Thymus (tissue), 11 donors: Measurements from ENCODE around the gene SIKE1. TPM values are rescaled to one million over a fixed set of nuclear protein-coding genes. Genes with fewer than 3 reads are reported as not detected.
"Not testable (repeated sequence)": the region's sequence is repeated elsewhere in the genome, so short reads cannot be mapped to it uniquely, and the experiment has no call there.

Source experiments
- DNase-seq, 9 donors: peaks; one replicate each; pipeline ENCODE4 v3.0.0-alpha.2; 2013; ENCODE audit warnings: low spot score in 9 of 9, low read depth in 6 of 9, missing footprints in 1 of 9
- H3K27ac ChIP-seq, 2 donors: one replicate each; pipeline ENCODE4 v1.5.1; 2013; ENCODE audit warnings: control low read depth in 1 of 2, low read depth in 1 of 2, low read length in 1 of 2, mild to moderate bottlenecking in 1 of 2, moderate library complexity in 1 of 2
- H3K27me3 ChIP-seq, 2 donors: one replicate each; pipeline ENCODE4 v1.5.1; 2013; ENCODE audit warnings: low read length in 1 of 2; ENCODE audit not compliant: control insufficient read depth in 2 of 2, insufficient read depth in 1 of 2
- H3K36me3 ChIP-seq, 2 donors: one replicate each; pipeline ENCODE4 v1.5.1; 2013; ENCODE audit warnings: low read length in 1 of 2, mild to moderate bottlenecking in 1 of 2, moderate library complexity in 1 of 2; ENCODE audit not compliant: control insufficient read depth in 2 of 2, insufficient read depth in 2 of 2
- H3K4me1 ChIP-seq, 2 donors: one replicate each; pipeline ENCODE4 v1.5.1; 2013; ENCODE audit warnings: low read length in 2 of 2; ENCODE audit not compliant: control insufficient read depth in 2 of 2, insufficient read depth in 2 of 2
- H3K4me3 ChIP-seq, 2 donors: one replicate each; pipeline ENCODE4 v1.5.1; 2013; ENCODE audit warnings: low read length in 2 of 2, control low read depth in 1 of 2, mild to moderate bottlenecking in 1 of 2
- H3K9me3 ChIP-seq, 2 donors: one replicate each; pipeline ENCODE4 v1.5.1; 2013; ENCODE audit warnings: low read length in 1 of 2, mild to moderate bottlenecking in 1 of 2; ENCODE audit not compliant: control insufficient read depth in 2 of 2, insufficient read depth in 1 of 2
- WGBS: extraction: QIAGEN DNeasy Blood & Tissue Kit; methylation state at CpG from one replicate; pipeline ENCODE4 v1.1.7; 2013; 5-methylcytosine and 5-hydroxymethylcytosine counted together
- polyA plus RNA-seq: library from polyadenylated mRNA; stranded (reverse); fragments of 200-250 nt; gene quantifications from one replicate; pipeline ENCODE4 v1.2.3, GENCODE V29; 2013
- total RNA-seq: library from RNA; stranded (reverse); fragments of 120-200 nt; gene quantifications from one replicate; pipeline ENCODE4 v1.2.4, GENCODE V29; 2013
- donor health status: healthy.

Gene SIKE1
- total and polyA plus RNA-seq, 2 donors: 26.6 to 45.6 TPM

DNA sequence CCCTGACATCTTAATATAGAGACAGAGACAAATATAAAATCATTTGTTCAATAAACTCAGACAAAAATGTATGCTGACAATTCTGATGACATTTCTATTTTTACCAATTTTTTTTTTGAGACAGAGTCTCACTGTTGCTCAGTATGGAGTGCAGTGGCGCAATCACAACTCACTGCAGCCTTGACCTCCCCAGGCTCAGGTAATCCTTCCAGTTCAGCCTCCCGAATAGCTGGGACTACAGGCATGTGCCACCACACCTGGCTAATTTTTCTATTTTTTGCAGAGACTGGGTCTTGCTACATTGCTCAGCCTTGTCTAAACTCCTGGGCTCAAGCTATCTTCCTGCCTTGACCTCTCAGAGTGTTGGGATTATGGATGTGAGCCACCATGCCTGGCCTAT, 13.6 kb upstream of the SIKE1 start:
- Histone ChIP-seq H3K4me3 (no peak overlapping the region), H3K27ac (no peak overlapping the region), H3K9me3 (no peaks in the 10 kb centered on the region), H3K36me3 (no peaks in the 10 kb centered on the region), H3K27me3 (no peaks in the 10 kb centered on the region), H3K4me1 (no peaks in the 10 kb centered on the region)
- DNase-seq: no peak
- WGBS: 98% methylated on average over 2 of the region's 2 CpGs

GRCh38 chr1:114790581-114790980, 10.1 kb upstream of the SIKE1 start:
- not testable (repeated sequence) for H3K27ac ChIP-seq, DNase-seq, H3K4me1 ChIP-seq, H3K36me3 ChIP-seq, H3K4me3 ChIP-seq, H3K27me3 ChIP-seq, H3K9me3 ChIP-seq
- WGBS: 95% methylated on average over 24 of the region's 25 CpGs

DNA sequence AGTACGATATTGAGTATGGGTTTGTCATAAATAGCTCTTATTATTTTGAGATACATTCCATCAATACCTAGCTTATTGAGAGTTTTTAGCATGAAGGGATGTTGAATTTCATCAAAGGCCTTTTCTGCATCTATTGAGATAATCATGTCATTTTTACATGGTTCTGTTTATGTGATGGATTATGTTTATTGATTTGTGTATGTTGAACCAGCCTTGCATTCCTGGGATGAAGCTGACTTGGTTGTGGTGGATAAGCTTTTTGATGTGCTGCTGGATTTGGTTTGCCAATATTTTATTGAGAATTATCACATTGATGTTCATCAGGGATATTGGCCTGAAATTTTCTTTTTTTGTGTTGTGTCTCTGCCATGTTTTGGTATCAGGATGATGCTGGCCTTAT, 6.0 kb upstream of the SIKE1 start:
- H3K4me3 ChIP-seq, H3K27ac ChIP-seq, H3K27me3 ChIP-seq, H3K9me3 ChIP-seq, H3K4me1 ChIP-seq, DNase-seq, H3K36me3 ChIP-seq: not testable (repeated sequence)
- WGBS: 95% methylated on average over 1 of the region's 1 CpG

DNA sequence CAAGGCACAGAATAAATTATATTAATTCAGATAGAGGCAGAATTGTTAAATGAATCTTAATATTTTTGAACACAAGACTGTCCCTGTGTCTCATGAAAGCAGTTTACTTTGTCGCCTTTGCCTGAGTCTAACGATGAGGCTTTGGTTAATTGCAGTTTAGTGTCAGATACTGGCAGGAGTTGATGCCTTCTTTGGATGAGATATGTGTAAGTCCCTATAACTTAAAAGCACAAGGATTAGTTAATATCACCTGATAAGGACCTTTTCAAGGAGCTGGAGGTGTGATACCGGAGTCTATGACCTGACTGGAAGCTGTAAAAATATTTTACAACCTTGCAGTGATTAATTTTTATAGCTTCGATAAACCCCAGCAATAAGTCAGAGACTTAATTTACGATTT, 2.0 kb upstream of the SIKE1 start:
- Histone ChIP-seq H3K4me3 (no peak overlapping the region), H3K27me3 (peaks cover 2 to 5% of the 10 kb centered on the region in 2 donors), H3K4me1 (peaks cover 0 to 5% of the 10 kb centered on the region in 2 donors), H3K9me3 (peaks cover 0 to 7% of the 10 kb centered on the region in 2 donors), H3K36me3 (peaks cover 3 to 10% of the 10 kb centered on the region in 2 donors), H3K27ac (no peak overlapping the region)
- WGBS: 95% methylated on average over 5 of the region's 5 CpGs
- no peak for DNase-seq

DNA sequence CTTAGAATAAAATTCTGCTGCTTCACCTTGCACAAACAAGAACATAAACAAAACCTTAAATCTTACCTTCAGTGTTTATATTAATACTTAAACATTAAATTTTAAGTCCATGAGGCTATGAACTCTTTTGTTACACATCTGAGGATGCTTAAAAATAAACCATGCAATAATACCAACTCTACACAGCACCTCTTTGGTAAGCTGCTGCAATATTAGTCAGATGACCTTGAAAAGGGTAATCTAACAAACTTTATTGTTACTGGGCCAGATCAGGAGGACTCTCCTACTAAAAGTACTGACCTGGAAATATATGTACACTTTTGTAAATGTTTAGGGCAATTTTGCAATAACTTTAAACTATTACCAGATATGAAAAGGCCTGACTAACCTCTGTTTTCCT, 763 bp downstream of the SIKE1 start:
- no peak for DNase-seq
- peaks cover 0 to 7% of the 10 kb centered on the region in 2 donors for H3K9me3 ChIP-seq
- H3K4me1 ChIP-seq: peaks cover 0 to 5% of the 10 kb centered on the region in 2 donors
- peak overlapping the region; percentile 90 to 98 for H3K4me3 ChIP-seq
- peak overlapping the region; percentile 59 to 94 for H3K27ac ChIP-seq
- H3K27me3 ChIP-seq: peaks cover 2 to 5% of the 10 kb centered on the region in 2 donors
- H3K36me3 ChIP-seq: peaks cover 7 to 18% of the 10 kb centered on the region in 2 donors

GRCh38 chr1:114776726-114777125, 3.8 kb downstream of the SIKE1 start:
- H3K4me1 ChIP-seq, H3K9me3 ChIP-seq, H3K4me3 ChIP-seq, DNase-seq, H3K27ac ChIP-seq, H3K27me3 ChIP-seq: not testable (repeated sequence)
- peaks cover 7 to 24% of the 10 kb centered on the region in 2 donors for H3K36me3 ChIP-seq
- 99% methylated on average over 4 of the region's 4 CpGs for WGBS

DNA sequence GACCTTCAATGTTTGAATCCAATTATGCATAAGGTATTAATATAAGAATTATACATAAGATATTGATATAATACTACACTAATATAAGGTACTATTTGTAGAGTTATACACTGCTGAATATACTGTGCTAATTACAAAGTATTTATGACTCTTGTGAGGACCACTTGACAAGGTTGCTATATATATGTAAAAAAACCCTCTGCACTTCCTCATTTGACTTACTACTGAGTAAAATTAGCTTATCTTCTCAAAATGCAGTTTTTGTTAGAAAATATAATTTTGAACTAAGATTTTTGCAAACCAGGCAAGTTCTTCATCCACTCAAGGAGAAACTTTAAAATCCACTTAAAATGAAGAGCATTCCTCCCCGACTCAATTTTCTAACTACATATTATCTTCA, 8.5 kb downstream of the SIKE1 start:
- H3K4me3 ChIP-seq: no peak overlapping the region
- DNase-seq: no peak
- H3K27me3 ChIP-seq: no peaks in the 10 kb centered on the region
- no peaks in the 10 kb centered on the region for H3K9me3 ChIP-seq
- H3K36me3 ChIP-seq: peaks cover 8 to 14% of the 10 kb centered on the region in 2 donors
- no peaks in the 10 kb centered on the region for H3K4me1 ChIP-seq
- 97% methylated on average over 1 of the region's 1 CpG for WGBS
- H3K27ac ChIP-seq: no peak overlapping the region

- WGBS: 97% methylated on average over 1 of the region's 1 CpG
- H3K36me3 ChIP-seq: peaks cover 8 to 14% of the 10 kb centered on the region in 2 donors
- no peaks in the 10 kb centered on the region for H3K4me1 ChIP-seq
These were observed 9.5 kb downstream of the SIKE1 start for GRCh38 chr1:114770989-114771388.

GRCh38 chr1:114764689-114765088, 15.8 kb downstream of the SIKE1 start:
- Histone ChIP-seq H3K27ac (no peak overlapping the region), H3K36me3 (no peaks in the 10 kb centered on the region), H3K4me3 (no peak overlapping the region), H3K9me3 (peaks cover 0 to 5% of the 10 kb centered on the region in 2 donors), H3K27me3 (no peaks in the 10 kb centered on the region), H3K4me1 (no peaks in the 10 kb centered on the region)
- WGBS: 96% methylated on average over 4 of the region's 4 CpGs
- DNase-seq: no peak

More at GRCh38 chr1:114770989-114771388, 9.5 kb downstream of the SIKE1 start:
- no peaks in the 10 kb centered on the region for H3K27me3 ChIP-seq
- no peaks in the 10 kb centered on the region for H3K9me3 ChIP-seq
- DNase-seq: no peak
- no peak overlapping the region for H3K27ac ChIP-seq
- H3K4me3 ChIP-seq: no peak overlapping the region
